Loucy (cell line): ENCODE results near the gene SLC48A1.

Experiments
- CTCF ChIP-seq: fragments of 200-600 bp; sonication (generic); conservative IDR thresholded peaks from 2 replicates; pipeline ENCODE4 v1.5.1; 2014; ENCODE audit warnings: mild to moderate bottlenecking, antibody characterized with exemption, low read length
- EZH2phosphoT487 ChIP-seq: fragments of 200-600 bp; IDR thresholded peaks from 2 replicates; pipeline ENCODE4 v1.6.1; 2018; ENCODE audit warnings: antibody characterized with exemption, mild to moderate bottlenecking, moderate library complexity, borderline replicate concordance

- TF ChIP-seq CTCF = no peak
- no peak for TF ChIP-seq EZH2phosphoT487
Observed at GRCh38 chr12:47801170-47801903, 28.3 kb downstream of the SLC48A1 start.
